K562 (cell line): ENCODE measurements around the gene MPRIP. TPM values are rescaled to one million over a fixed set of nuclear protein-coding genes. Genes with fewer than 3 reads are reported as not detected.

ENCODE experiments used
- ATAC-seq: fragments of 200-7000 bp; cut with Tn5 transposase; 3 replicates; pipeline ENCODE4 v1.9.1; 2020; ENCODE audit warnings: moderate library complexity
- BruUV-seq: library from RNA; stranded (reverse); fragments of 400-500 nt; replicated peaks from 2 replicates; lab custom pipeline; 2021; lab: Mats Ljungman, UMichigan
- CTCF ChIA-PET: fragments of 300-600 bp; formaldehyde crosslinking; extraction: SDS; loops from one replicate; lab custom pipeline; 2021; ENCODE audit warnings: low intra/inter-chr PET ratio; lab: Yijun Ruan, JAX
- POLR2A ChIA-PET: fragments of 300-600, 350-650 bp; sonication (Branson Sonifier 250); formaldehyde crosslinking; extraction: SDS; loops from one replicate; lab custom pipeline; 2021; ENCODE audit warnings: antibody characterized with exemption, inconsistent platforms; lab: Yijun Ruan, JAX
- DNase-seq, 4 experiments: peaks; one replicate each; pipeline versions ENCODE4 v3.0.0 to v3.0.0-alpha.2; 2011 to 2018; ENCODE audit warnings: low spot score in 3 of 4, mixed read lengths in 3 of 4; ENCODE audit errors: extremely low read depth in 1 of 4
- FAIRE-seq: peaks from 2 replicates; lab custom pipeline; 2011; peaks lifted over from hg19 to GRCh38; lab: Jason Lieb, UNC
- H2AFZ ChIP-seq: 2 replicates; pipeline ENCODE4 v1.6.0; 2011; ENCODE audit warnings: low read depth, low read length, control low read depth, inconsistent platforms
- H3K27ac ChIP-seq: fragments of 200-600 bp; 3 replicates; pipeline ENCODE4 v1.8.0; 2011; ENCODE audit warnings: low read depth, mild to moderate bottlenecking, control low read depth, inconsistent platforms, low read length, moderate library complexity, mixed read lengths; ENCODE audit errors: extremely low read depth
- H3K27me3 ChIP-seq, 2 experiments: fragments of 300-600 bp in 1 of 2; 2 replicates in 1 of 2; 3 replicates in 1 of 2; pipeline versions ENCODE4 v1.6.0 to v1.8.0; 2011; ENCODE audit warnings: inconsistent platforms in 2 of 2, low read length in 2 of 2, mild to moderate bottlenecking in 1 of 2, mixed read lengths in 1 of 2, moderate library complexity in 1 of 2; ENCODE audit not compliant: control insufficient read depth in 2 of 2, insufficient read depth in 2 of 2
- H3K36me3 ChIP-seq: fragments of 300-600 bp; 3 replicates; pipeline ENCODE4 v1.8.0; 2011; ENCODE audit warnings: mild to moderate bottlenecking, low read length, inconsistent platforms; ENCODE audit not compliant: control insufficient read depth, insufficient read depth
- H3K4me1 ChIP-seq, 2 experiments: fragments of 200-600 bp in 1 of 2; replicated peaks in 1 of 2; 2 replicates in 1 of 2; 3 replicates in 1 of 2; pipeline versions ENCODE4 v1.5.1 to v1.8.0; 2011; ENCODE audit warnings: inconsistent platforms in 2 of 2, low read length in 2 of 2, mild to moderate bottlenecking in 1 of 2, mixed read lengths in 1 of 2, moderate library complexity in 1 of 2; ENCODE audit not compliant: control insufficient read depth in 2 of 2, insufficient read depth in 2 of 2
- H3K4me2 ChIP-seq: 2 replicates; pipeline ENCODE4 v1.6.1; 2011; ENCODE audit warnings: low read length, control low read depth, inconsistent platforms, mixed read lengths; ENCODE audit not compliant: insufficient read depth
- H3K4me3 ChIP-seq: fragments of 200-600 bp; sonication (generic), shearing (Covaris generic); 2 replicates; pipeline ENCODE4 v1.5.1; 2016; ENCODE audit warnings: control low read depth, inconsistent platforms
- H3K79me2 ChIP-seq: fragments of 200-600 bp; 3 replicates; pipeline ENCODE4 v1.8.0; 2011; ENCODE audit warnings: low read length, inconsistent platforms; ENCODE audit not compliant: control insufficient read depth, insufficient read depth
- H3K9ac ChIP-seq, 2 experiments: 2 replicates each; pipeline versions ENCODE4 v1.6.0 to v1.6.1; 2011; ENCODE audit warnings: low read depth in 2 of 2, low read length in 2 of 2, control low read depth in 1 of 2, inconsistent platforms in 1 of 2, mild to moderate bottlenecking in 1 of 2, mixed read lengths in 1 of 2; ENCODE audit not compliant: insufficient read depth in 1 of 2
- H3K9me1 ChIP-seq: one replicate; pipeline ENCODE4 v1.6.0; 2011; ENCODE audit warnings: inconsistent platforms, mild to moderate bottlenecking, low read length, moderate library complexity; ENCODE audit not compliant: control insufficient read depth, insufficient read depth
- H3K9me3 ChIP-seq: replicated peaks from 2 replicates; pipeline ENCODE4 v1.5.1; 2011; ENCODE audit warnings: low read depth, low read length, inconsistent platforms; ENCODE audit not compliant: control insufficient read depth, insufficient read depth
- H4K20me1 ChIP-seq: replicated peaks from 2 replicates; pipeline ENCODE4 v1.6.1; 2011; ENCODE audit warnings: low read length, inconsistent platforms, mixed read lengths; ENCODE audit not compliant: control insufficient read depth, insufficient read depth
- HDGF ChIP-seq: fragments of 450-650 bp; IDR thresholded peaks from 2 replicates; pipeline ENCODE4 v1.6.1; 2016
- HNRNPUL1 ChIP-seq: fragments of 200-400 bp; formaldehyde crosslinking; IDR thresholded peaks from 2 replicates; pipeline ENCODE4 v1.6.1; 2017; ENCODE audit warnings: low read length
- PCBP2 ChIP-seq: fragments of 200-400 bp; formaldehyde crosslinking; IDR thresholded peaks from 2 replicates; pipeline ENCODE4 v1.6.1; 2018; ENCODE audit warnings: low read length, low read depth, mild to moderate bottlenecking, moderate library complexity; ENCODE audit not compliant: poor library complexity, severe bottlenecking
- TCF7L2 ChIP-seq: fragments of 150-350 bp; IDR thresholded peaks from 2 replicates; pipeline ENCODE4 v1.6.1; 2016; ENCODE audit warnings: low read depth, mild to moderate bottlenecking, low read length, moderate library complexity
- ZNF76 ChIP-seq: fragments of 250-450 bp; sonication (Bioruptor Pico); IDR thresholded peaks from 2 replicates; pipeline ENCODE4 v1.4.0; 2020; ENCODE audit warnings: mild to moderate bottlenecking, moderate library complexity, borderline replicate concordance
- WGBS: fragments of 100-300 bp; shearing (Covaris generic); methylation state at CpG from one replicate; pipeline ENCODE4 v1.1.6; 2016; ENCODE audit warnings: low coverage, mixed read lengths; ENCODE audit not compliant: insufficient coverage; ENCODE audit errors: missing lambda C conversion rate; 5-methylcytosine and 5-hydroxymethylcytosine counted together
- in situ Hi-C: fragments of 300-500 bp; cut with MboI; formaldehyde crosslinking; loops from 4 replicates; pipeline ENCODE4 v1.15.0; 2018; ENCODE audit warnings: inconsistent platforms, mixed read lengths
- intact Hi-C: fragments of 100-400 bp; cut with micrococcal nuclease; formaldehyde crosslinking; loops from 2 replicates; pipeline ENCODE4 v1.14.2; 2022
- polyA plus RNA-seq, 8 experiments: library from polyadenylated mRNA; depleted of rRNA in 4 of 8; stranded (reverse) in 5 of 8; unstranded in 3 of 8; fragments of >200 nt; fragmentation: Nextera tagmentation in 2 of 8; fragmentation: Illumina TruSeq in 1 of 8; extraction: Ambion mirVana in 2 of 8; extraction: Trizol in 1 of 8; gene quantifications; 2 replicates each; pipeline versions ENCODE4 v1.2.1 to v1.2.3, GENCODE V29; 2011 to 2014; ENCODE audit warnings: inconsistent platforms in 1 of 8, missing spikeins in 1 of 8
- total RNA-seq, 7 experiments: library from RNA; depleted of rRNA in 6 of 7; stranded (reverse); fragments of >200 nt in 6 of 7; fragmentation: Illumina TruSeq in 2 of 7; extraction: Trizol in 2 of 7; gene quantifications; 2 replicates each; pipeline versions ENCODE4 v1.2.1 to v1.2.3, GENCODE V29; 2011 to 2021; ENCODE audit warnings: low replicate concordance in 1 of 7
- TF ChIP-seq, protein P1 (sequence below): fragments of 250-450 bp; sonication (Bioruptor Pico); IDR thresholded peaks from 2 replicates; pipeline ENCODE4 v1.4.0; 2020
- TF ChIP-seq, protein P2 (sequence below): IDR thresholded peaks from 3 replicates; pipeline ENCODE4 v1.6.1; 2011; ENCODE audit warnings: borderline replicate concordance, mild to moderate bottlenecking, moderate library complexity; ENCODE audit not compliant: insufficient read length; ENCODE audit errors: extremely low read depth

MPRIP gene
- total and polyA plus RNA-seq, 9 of the 15 experiments (the other 6 are each of a cell fraction or from before 2014, with no cell fraction given), result 10.0 to 72.6 (median 30.1) TPM

DNA sequence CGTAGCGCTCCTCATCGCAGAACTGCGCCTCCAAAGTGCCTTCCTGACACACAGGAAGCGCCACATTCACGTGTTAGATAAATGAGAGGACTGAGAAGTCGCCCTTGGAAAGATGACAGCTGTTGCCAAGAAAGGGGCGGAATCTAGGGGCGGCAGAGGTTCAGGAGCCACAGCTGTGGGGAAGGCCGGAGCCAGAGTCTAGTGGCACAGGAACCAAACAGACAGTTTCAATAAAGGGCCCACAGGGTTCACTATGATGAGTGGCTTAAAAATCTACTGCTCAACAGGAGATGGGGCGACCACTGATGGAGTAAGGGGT is 190.0 kb downstream of the MPRIP start:
- intact Hi-C loops, result no loop called here
- ChIA-PET POLR2A (interaction anchor here (1.0 kb wide), 1 partner anchor 48 kb away, joined by 3 read pairs; no protein-coding TSS in a partner anchor), CTCF (no interaction called here)
- WGBS, result 94% methylated on average over 3 of the region's 11 CpGs
- no peak overlapping the region for H3K4me2 ChIP-seq
- no peak overlapping the region for H3K9ac ChIP-seq
- DNase-seq, result no peak
- BruUV-seq, result no TSS peak
- FAIRE-seq, result no peak
- peaks cover 8 to 11% of the 10 kb centered on the region in 2 experiments; a peak in 4 of 5 replicates for H3K4me1 ChIP-seq
- no peaks in the 10 kb centered on the region for H3K27me3 ChIP-seq
- H3K27ac ChIP-seq, result no peak overlapping the region
- H3K4me3 ChIP-seq, result no peak overlapping the region
- no peak overlapping the region for H2AFZ ChIP-seq
- ATAC-seq, result no peak
- peaks cover 56% of the 10 kb centered on the region for H3K36me3 ChIP-seq
- in situ Hi-C loops, result no loop called here
- peaks cover 2% of the 10 kb centered on the region for H3K9me1 ChIP-seq
- H4K20me1 ChIP-seq, result peaks cover 17% of the 10 kb centered on the region
- TF ChIP-seq HNRNPUL1, result no peak
- H3K79me2 ChIP-seq, result peaks cover 41% of the 10 kb centered on the region
- no peaks in the 10 kb centered on the region for H3K9me3 ChIP-seq

GRCh38 chr17:17235212-17236174 is 193.2 kb downstream of the MPRIP start:
- Histone ChIP-seq H3K4me1 (peaks cover 8 to 11% of the 10 kb centered on the region in 2 experiments; a peak in 4 of 5 replicates), H3K36me3 (peaks cover 25% of the 10 kb centered on the region; the same call in 2 of the 3 replicates), H3K9me1 (peaks cover 2% of the 10 kb centered on the region), H3K27ac (peak overlapping the region; percentile 100), H3K4me3 (peak overlapping the region; percentile 98), H3K9me3 (no peaks in the 10 kb centered on the region), H3K4me2 (peak overlapping the region; percentile 99), H3K79me2 (peaks cover 41% of the 10 kb centered on the region), H4K20me1 (peaks cover 17% of the 10 kb centered on the region), H3K27me3 (no peaks in the 10 kb centered on the region), H2AFZ (no peak overlapping the region), H3K9ac (peak overlapping the region; percentile 97 to 99; a peak in 3 of 4 replicates)
- POLR2A ChIA-PET, result interaction anchor here (0.8 to 1.4 kb wide), 3 partner anchors 9 to 45 kb away, joined by 3 to 6 read pairs (median 4); no protein-coding TSS in a partner anchor
- 35% methylated on average over 14 of the region's 19 CpGs for WGBS
- in situ Hi-C loops, result no loop called here
- FAIRE-seq (peak; percentile 66), DNase-seq (peak in 1 of 4 experiments; percentile 45), ATAC-seq (peak; percentile 47)
- no TSS peak for BruUV-seq
- CTCF ChIA-PET, result no interaction called here
- intact Hi-C loops, result no loop called here
- no peak for TF ChIP-seq ZNF76 (CRISPR knock-in tag)
- no peak for TF ChIP-seq PCBP2
- TF ChIP-seq, protein P1, sequence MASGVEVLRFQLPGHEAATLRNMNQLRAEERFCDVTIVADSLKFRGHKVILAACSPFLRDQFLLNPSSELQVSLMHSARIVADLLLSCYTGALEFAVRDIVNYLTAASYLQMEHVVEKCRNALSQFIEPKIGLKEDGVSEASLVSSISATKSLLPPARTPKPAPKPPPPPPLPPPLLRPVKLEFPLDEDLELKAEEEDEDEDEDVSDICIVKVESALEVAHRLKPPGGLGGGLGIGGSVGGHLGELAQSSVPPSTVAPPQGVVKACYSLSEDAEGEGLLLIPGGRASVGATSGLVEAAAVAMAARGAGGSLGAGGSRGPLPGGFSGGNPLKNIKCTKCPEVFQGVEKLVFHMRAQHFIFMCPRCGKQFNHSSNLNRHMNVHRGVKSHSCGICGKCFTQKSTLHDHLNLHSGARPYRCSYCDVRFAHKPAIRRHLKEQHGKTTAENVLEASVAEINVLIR (CRISPR knock-in tag), result no peak
- TF ChIP-seq, protein P2, sequence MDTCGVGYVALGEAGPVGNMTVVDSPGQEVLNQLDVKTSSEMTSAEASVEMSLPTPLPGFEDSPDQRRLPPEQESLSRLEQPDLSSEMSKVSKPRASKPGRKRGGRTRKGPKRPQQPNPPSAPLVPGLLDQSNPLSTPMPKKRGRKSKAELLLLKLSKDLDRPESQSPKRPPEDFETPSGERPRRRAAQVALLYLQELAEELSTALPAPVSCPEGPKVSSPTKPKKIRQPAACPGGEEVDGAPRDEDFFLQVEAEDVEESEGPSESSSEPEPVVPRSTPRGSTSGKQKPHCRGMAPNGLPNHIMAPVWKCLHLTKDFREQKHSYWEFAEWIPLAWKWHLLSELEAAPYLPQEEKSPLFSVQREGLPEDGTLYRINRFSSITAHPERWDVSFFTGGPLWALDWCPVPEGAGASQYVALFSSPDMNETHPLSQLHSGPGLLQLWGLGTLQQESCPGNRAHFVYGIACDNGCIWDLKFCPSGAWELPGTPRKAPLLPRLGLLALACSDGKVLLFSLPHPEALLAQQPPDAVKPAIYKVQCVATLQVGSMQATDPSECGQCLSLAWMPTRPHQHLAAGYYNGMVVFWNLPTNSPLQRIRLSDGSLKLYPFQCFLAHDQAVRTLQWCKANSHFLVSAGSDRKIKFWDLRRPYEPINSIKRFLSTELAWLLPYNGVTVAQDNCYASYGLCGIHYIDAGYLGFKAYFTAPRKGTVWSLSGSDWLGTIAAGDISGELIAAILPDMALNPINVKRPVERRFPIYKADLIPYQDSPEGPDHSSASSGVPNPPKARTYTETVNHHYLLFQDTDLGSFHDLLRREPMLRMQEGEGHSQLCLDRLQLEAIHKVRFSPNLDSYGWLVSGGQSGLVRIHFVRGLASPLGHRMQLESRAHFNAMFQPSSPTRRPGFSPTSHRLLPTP, result no peak
- TF ChIP-seq HDGF, result no peak
- TF ChIP-seq TCF7L2, result no peak
